GM18508 (cell line): Measurements from ENCODE around the gene NHSL2.

ENCODE experiments used
- ATAC-seq: cut with Tn5 transposase; IDR thresholded peaks from one replicate; pipeline ENCODE4 v1.9.1; 2021; ENCODE audit warnings: moderate number of reproducible peaks; ENCODE audit not compliant: insufficient read depth, unreplicated experiment

Gene NHSL2

GRCh38 chrX:72015383-72015782, 104.7 kb downstream of the NHSL2 start:
- no peak for ATAC-seq

DNA sequence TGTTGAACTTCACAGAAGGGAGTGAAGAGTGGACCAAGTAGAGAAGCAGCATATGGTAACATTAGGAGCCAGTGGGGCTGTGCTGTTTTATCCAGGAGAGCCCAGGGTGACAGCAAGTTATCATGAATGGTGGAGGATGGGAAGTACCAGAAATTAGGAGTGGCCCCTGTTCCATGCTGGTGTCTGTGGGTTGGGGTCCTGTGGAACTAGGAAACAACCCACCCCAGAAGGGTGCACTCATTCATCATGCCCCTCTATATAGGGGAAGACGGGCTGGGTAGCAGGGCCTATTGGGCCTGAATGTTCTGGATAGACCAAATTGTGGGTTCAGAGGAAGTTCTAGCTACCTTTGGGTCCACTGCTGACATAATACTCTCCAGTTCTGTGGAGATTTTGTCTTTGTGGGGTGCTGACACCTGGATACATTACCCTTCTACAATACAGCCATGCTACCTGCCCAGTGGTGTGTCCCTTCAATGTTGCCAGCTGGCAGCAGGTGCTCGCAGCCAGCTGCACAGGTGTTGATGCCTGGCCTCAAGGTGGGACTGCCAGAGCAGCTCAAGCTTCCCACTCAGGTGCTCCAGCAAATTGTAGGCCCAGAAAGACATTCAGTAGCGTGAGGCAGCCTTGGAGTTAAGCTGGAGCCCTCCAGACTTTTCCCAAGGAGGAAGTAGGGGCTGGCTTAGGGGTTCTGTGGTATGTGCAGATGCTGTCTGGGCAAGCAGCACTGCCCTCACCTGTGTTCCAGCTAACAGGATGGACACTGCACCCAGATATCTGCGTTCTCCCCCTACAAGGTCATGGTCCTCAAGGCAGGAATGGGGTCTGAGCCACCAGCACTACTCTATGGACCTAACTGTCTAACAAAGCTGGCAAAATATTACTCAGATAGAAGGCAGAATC, 106.5 kb downstream of the NHSL2 start:
- no peak for ATAC-seq

- no peak for ATAC-seq
Observed at GRCh38 chrX:72018277-72019112, 107.8 kb downstream of the NHSL2 start.

DNA sequence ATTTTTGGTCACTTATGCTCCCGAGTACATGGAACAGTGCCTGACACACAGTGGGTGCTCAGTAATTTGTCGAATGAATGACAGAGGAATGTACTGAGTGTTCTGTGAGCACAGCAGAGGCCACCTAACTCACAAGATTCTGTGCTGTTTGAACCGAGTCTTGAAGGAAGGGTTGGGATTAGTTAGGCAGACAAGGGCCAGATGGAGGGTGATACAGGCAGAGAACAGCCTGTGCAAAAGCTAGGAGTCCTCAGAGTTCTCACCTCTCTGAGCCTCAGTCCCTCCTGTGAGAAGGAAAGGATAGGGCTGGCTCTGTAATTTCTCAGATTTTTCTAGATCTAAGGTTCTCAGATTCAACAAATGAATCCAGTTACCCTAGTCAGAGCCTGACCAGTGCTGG, 108.8 kb downstream of the NHSL2 start:
- no peak for ATAC-seq

DNA sequence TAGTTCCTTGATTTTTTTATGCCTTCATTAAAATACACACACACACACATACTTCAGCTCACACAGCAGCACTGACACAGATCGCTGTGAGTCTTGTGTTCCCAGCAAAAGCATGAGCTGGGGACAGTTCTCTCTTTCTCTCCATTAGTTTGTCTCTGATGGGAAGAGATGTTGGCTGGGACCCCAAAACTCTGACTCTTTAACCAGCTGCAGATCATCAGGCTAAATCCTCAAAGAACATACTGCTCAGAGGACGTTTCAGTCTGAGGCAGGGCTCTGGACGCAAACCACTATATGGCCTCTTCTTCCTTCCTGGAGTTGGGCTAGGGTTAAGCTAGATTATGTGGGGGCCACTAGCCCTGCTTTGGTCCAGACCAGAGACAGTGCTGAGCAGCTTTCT, 109.6 kb downstream of the NHSL2 start:
- ATAC-seq, result no peak

- no peak for ATAC-seq
Observed at GRCh38 chrX:72020788-72021187, 110.1 kb downstream of the NHSL2 start.

GRCh38 chrX:72021975-72022374, 111.3 kb downstream of the NHSL2 start:
- no peak for ATAC-seq

DNA sequence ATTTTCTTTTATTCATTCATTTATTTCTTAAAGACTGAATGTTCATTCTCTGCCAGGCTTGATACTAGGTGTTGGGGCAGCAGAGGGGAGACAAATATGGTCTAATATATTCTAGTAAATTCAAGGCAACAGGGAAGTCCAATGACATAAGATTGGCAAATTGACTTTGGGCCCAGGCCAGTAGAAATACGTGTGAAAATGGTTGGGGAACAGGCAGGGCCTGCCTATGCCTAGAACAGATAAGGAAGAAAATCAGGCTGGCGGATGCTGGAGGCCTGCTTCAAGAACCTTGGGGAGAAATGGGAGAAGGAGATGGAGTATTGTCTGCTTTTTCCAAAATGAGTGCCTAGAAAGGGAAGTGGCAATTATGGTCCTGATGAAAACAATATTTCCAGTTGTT, 112.4 kb downstream of the NHSL2 start:
- ATAC-seq, result no peak

DNA sequence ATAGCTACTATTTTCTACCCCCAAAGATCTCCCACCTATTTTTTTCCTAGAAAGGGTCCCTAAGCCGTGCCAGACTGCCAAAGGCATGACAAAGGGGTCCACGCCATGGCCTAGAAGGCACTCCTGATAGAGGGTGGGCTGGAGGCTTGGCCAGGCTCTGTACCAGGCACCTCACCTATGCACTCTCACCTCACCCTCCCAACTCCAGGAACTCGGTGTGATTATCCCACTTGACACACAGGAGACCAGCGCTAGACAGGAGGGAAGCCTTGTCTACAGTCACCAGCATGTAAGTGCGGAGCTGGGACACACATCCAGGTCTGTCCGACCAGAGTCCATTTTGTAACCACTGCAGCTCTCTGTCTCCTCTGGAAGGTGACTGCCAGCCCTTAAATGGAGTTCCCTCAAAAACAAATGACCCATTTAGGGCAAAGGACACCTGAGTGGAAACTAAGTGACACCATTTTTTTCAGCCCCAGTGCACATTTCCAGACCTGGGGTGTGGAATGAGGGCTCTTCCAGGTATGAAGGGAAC, 114.7 kb downstream of the NHSL2 start:
- no peak for ATAC-seq

DNA sequence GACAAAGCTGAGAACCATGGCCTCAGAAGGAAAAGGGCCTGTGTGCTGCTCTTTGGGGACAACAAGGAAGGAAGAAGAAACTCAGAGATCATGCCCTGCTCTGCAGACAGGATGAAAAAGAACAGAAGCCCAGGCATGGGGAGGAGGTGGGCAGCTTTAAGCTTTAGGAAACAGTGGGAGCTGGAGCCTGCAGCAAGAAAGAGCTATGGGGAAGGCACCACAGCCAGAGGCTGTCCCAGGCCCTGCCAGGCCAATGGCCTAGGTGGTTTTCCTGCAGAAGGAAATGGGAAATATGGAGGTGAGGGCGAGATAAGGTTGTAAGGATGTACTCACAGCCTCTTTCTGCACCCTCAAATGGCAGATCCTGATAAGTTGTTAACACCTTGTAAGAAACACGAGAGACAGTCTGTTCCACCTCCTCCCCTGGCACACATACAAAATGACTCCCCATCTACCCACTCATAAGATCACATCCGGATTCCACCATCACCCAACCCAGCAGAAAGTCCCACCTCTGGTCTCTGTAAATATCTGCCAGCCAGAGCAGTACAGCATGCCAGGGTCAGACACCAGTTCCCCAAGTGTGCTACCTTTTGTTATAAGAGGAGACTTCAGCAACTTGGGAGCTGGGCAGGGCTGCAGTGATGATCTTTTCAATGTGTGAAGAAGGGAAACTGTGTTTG, 115.8 kb downstream of the NHSL2 start:
- no peak for ATAC-seq

DNA sequence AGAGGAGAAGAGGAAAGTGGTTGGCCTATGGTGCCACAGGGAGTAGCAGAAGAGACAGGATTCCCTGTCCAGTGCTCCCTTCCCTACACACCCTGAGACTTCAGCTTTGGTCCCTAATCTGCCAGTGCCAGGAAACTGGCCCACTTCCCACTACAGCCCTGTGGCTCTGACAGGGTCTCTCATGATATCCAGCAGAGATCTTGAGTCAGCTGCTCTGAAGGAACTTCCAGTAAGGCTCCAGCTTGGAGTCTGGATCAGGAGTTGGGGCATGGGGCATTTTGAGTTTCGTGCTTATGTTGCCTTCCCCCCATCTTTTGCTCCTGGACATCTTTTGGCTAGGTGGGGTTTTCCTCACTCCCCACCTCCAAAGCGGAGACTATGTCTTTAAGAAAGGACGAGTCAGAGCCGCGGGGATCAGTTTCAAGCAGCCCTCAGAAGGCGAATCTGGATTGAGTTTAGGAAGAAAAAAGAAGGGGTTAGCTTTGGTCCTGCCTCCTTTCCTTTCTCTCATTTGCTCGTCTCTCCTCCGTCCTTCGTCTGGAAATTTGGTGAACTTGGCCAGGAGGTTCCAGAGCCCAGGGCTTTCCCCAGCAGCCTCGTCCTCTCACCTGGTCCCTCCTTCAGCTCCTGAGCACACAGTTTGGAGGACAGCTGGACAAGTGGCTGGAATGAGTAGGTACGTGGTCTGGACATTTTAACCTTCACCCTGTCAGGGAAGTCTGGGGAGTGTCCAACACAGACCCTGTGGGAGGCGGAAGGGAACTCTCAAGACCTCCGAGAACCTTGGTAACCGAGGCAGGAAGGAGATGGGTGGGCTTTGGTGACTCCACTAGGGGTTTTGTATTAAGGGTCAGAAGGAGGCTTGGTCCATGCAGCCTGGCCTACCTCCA, 116.6 kb downstream of the NHSL2 start:
- no peak for ATAC-seq

- no peak for ATAC-seq
Observed at GRCh38 chrX:72027914-72028307, 117.3 kb downstream of the NHSL2 start.

DNA sequence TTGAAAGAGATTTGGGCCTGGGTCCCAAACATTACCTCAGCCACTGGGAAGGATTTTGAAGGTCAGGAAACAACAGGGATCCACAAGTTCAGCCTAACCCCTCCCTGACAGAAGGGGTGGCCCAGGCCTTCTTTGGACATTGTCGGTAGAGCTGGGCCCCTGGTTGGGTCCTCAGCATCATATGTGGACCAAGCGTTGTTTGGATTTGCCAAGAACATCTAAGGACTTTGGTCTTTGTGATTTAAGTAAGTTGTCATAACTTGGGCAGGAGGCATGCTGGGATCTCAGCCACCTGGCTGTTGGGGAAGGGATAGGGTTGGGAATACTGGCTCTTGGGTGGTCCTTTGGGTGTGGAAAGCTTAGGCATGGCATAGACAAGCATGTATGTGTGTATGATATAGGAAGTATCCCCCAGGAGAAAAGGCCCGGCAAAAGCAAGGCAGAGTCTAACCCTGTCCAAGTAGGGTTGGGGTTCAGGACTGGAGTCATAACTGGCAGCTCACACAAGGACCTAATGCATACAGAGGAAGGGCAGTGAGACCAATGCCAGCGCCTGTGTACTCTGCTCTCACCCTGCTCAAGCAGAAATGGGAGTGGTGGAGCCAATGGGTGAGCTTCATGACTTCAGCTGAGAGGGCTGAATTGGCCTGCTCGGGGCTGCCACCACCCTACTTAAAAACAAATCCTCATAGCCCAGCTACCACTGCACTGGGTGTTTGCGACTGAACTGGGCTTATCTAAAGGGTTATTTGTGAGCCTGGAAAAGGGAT, 118.2 kb downstream of the NHSL2 start:
- ATAC-seq, result no peak

DNA sequence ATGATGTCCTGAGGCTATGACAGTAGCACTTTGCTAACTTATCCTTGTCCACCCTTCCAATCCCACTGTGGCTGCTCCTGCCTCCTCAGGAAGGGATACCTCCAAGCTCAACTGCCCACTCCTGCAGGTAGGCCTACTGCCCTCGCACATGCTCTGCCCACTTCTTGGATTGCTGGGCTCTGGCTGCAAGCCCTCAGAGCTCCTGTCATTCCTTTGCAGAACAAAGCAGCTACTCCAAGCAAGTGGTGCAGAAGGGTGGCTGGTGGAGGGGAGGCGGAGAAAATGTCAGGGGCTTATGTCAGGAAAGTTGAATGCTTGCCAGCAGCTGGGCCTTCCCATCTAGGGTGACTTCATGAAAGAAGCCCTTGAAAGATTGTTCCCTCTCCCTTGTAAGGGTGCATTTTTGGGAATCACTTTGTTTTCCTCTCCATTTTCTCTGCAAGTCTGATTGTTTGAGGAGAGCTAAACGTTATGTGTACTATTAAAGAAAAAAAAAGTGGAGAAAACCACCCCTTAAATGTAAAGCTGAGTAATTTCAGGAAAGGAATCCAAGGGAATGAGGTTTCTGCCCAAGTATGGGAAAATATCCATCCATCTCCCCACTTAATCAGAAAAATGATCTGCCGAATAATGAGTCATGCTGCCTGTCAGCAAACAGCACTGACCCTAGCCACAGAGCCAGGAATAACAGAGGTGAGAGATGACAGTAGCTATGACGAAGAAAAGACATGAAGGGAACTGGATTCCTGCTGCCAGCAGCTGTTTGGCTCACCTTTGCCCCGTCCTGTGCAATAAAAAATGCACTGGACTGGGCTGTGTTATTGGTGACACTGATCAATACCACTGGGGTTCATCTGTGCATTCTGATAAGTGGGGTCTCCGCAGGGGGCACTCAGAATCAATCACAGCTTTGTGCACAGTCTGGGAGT, 119.1 kb downstream of the NHSL2 start:
- ATAC-seq, result no peak

- no peak for ATAC-seq
Observed at GRCh38 chrX:72030431-72030830, 119.8 kb downstream of the NHSL2 start.

DNA sequence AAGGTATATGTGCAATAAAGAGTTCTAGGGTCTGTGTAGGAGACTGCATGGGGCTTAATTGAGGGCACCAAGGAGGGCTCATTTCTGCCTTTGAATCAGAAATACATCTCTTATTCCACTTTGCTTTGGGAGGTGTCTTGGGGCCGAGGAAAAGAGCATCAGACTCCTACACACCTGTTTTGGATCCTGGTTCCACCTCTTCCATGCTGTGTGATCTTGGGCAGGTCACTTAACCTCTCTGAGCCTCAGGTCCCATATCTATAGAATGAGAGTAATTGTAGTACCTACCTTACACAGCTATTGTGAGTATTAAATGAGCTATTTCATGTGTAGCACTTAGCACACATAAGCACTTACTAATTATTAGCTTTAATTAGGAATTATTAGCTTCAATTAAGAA, 120.5 kb downstream of the NHSL2 start:
- no peak for ATAC-seq

GRCh38 chrX:72031634-72032033, 121.0 kb downstream of the NHSL2 start:
- no peak for ATAC-seq

DNA sequence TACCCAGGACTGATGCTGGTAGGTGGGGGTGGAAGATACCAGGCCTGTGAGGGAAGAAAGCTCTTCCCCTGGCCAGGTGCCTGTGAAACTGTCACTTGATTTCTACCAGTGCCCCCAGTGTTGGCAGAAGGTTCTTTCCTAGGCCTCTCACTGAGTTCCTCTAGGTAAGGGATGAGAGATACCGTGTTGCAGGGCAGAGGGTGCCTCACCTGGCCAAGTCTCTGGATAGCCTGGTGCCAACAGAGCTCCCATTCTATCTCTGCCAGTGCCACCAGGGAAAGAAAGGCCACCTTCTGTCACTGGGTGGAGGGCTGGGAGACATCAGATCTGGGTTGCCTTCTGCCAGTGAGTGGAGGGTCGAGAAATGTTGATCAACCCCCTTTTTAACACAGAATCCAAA, 127.0 kb downstream of the NHSL2 start:
- no peak for ATAC-seq
